HepG2 (cell line): ENCODE data around the gene SYNE2.

Experiments used
- EP300 ChIP-seq, 3 experiments: sonication (generic) in 1 of 3; formaldehyde crosslinking in 1 of 3; IDR thresholded peaks; 2 replicates each; pipeline versions ENCODE4 v1.5.1 to v1.6.1; 2011 to 2020; ENCODE audit warnings: low read depth in 2 of 3, low read length in 2 of 3, borderline replicate concordance in 1 of 3, improper control_type of control experiment in 1 of 3, mild to moderate bottlenecking in 1 of 3, missing genetic modification reagents in 1 of 3, moderate library complexity in 1 of 3
- MNT ChIP-seq: fragments of 450-650 bp; IDR thresholded peaks from 2 replicates; pipeline ENCODE4 v1.6.1; 2016
- MTF2 ChIP-seq: sonication (generic); formaldehyde crosslinking; IDR thresholded peaks from 2 replicates; pipeline ENCODE4 v1.5.0; 2020; ENCODE audit warnings: missing genetic modification reagents, borderline replicate concordance
- NFYC ChIP-seq: IDR thresholded peaks from 2 replicates; pipeline ENCODE4 v1.6.1; 2016; ENCODE audit warnings: missing genetic modification reagents, missing compliant biosample characterization
- POLR2A ChIP-seq, 2 experiments: IDR thresholded peaks; 2 replicates each; pipeline ENCODE4 v1.6.1; 2011; ENCODE audit warnings: low read depth in 2 of 2, low read length in 2 of 2, mild to moderate bottlenecking in 1 of 2, moderate library complexity in 1 of 2; ENCODE audit not compliant: insufficient read depth in 1 of 2
- SALL1 ChIP-seq: sonication (generic); formaldehyde crosslinking; IDR thresholded peaks from 2 replicates; pipeline ENCODE4 v1.8.0; 2022; ENCODE audit warnings: mild to moderate bottlenecking, missing genetic modification reagents
- SNAI1 ChIP-seq: sonication (generic); formaldehyde crosslinking; IDR thresholded peaks from 2 replicates; pipeline ENCODE4 v1.5.0; 2020; ENCODE audit warnings: mild to moderate bottlenecking, missing genetic modification reagents, borderline replicate concordance
- TGIF2 ChIP-seq: IDR thresholded peaks from 2 replicates; pipeline ENCODE4 v1.6.1; 2016; ENCODE audit warnings: control low read depth, missing compliant biosample characterization
- YY1 ChIP-seq: IDR thresholded peaks from 2 replicates; pipeline ENCODE4 v1.6.1; 2011; ENCODE audit warnings: low read length, low read depth, moderate library complexity, mild to moderate bottlenecking; ENCODE audit not compliant: insufficient read depth, insufficient replicate concordance
- ZNF367 ChIP-seq: sonication (generic); formaldehyde crosslinking; IDR thresholded peaks from 2 replicates; pipeline ENCODE4 v1.4.0; 2020; ENCODE audit warnings: missing genetic modification reagents, borderline replicate concordance
- ZNF781 ChIP-seq: sonication (generic); formaldehyde crosslinking; IDR thresholded peaks from 2 replicates; pipeline ENCODE4 v1.5.1; 2020; ENCODE audit warnings: borderline replicate concordance, mild to moderate bottlenecking, missing genetic modification reagents; ENCODE audit errors: not compliant biosample characterization
- ZSCAN20 ChIP-seq: sonication (generic); formaldehyde crosslinking; IDR thresholded peaks from 2 replicates; pipeline ENCODE4 v1.4.0; 2020; ENCODE audit warnings: missing genetic modification reagents, mild to moderate bottlenecking, borderline replicate concordance
- TF ChIP-seq, protein P1 (sequence below): sonication (generic); formaldehyde crosslinking; IDR thresholded peaks from 2 replicates; pipeline ENCODE4 v1.5.0; 2020; ENCODE audit warnings: mild to moderate bottlenecking, missing genetic modification reagents, moderate library complexity

DNA sequence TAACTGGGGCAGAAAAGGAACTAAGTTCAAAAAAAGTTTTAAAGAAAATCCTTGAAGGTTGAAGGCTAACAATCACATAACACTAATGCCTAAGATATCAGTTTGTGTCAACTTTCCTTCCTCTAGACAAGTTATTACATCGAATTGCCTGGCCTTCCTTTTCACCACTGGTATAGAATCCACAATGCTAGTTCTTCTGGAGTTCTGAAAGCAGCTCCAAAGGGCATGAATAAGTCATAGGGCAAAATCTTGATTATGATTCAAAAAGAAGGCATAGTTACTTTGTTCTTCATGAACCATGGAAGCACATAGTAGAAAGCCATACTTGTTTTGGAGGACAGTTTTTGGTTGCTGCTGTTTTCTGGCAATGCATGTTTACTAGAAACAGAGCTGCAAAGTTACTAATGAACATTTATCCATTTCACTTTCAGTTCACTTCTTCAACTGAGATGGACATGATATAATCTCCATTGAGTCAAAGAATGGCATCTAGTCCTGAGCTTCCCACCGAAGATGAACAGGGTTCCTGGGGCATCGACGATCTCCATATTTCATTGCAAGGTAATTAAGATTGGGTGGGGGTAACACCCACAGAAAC lies 56.0 kb downstream of the SYNE2 start:
- TF ChIP-seq YY1, result no peak
- no peak for TF ChIP-seq NFYC (CRISPR knock-in tag)
- no peak for TF ChIP-seq POLR2A (IDR thresholded peaks at IDR 0.05; ENCODE audit: insufficient read depth in 1 of 2, low read depth in 2 of 2, low read length in 2 of 2)
- no peak for TF ChIP-seq ZNF367 (CRISPR knock-in tag)
- no peak for TF ChIP-seq TGIF2 (CRISPR knock-in tag)
- TF ChIP-seq EP300 (IDR thresholded peaks at IDR 0.05; ENCODE audit: low read depth in 2 of 2, low read length in 2 of 2), result no peak
- TF ChIP-seq EP300 (CRISPR knock-in tag; IDR thresholded peaks at IDR 0.05; ENCODE audit: borderline replicate concordance), result no peak
- TF ChIP-seq SALL1 (CRISPR knock-in tag), result no peak
- no peak for TF ChIP-seq ZNF781 (CRISPR knock-in tag)
- TF ChIP-seq, protein P1, sequence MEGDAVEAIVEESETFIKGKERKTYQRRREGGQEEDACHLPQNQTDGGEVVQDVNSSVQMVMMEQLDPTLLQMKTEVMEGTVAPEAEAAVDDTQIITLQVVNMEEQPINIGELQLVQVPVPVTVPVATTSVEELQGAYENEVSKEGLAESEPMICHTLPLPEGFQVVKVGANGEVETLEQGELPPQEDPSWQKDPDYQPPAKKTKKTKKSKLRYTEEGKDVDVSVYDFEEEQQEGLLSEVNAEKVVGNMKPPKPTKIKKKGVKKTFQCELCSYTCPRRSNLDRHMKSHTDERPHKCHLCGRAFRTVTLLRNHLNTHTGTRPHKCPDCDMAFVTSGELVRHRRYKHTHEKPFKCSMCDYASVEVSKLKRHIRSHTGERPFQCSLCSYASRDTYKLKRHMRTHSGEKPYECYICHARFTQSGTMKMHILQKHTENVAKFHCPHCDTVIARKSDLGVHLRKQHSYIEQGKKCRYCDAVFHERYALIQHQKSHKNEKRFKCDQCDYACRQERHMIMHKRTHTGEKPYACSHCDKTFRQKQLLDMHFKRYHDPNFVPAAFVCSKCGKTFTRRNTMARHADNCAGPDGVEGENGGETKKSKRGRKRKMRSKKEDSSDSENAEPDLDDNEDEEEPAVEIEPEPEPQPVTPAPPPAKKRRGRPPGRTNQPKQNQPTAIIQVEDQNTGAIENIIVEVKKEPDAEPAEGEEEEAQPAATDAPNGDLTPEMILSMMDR, result no peak
- TF ChIP-seq MNT, result no peak
- TF ChIP-seq SNAI1 (CRISPR knock-in tag), result no peak
- no peak for TF ChIP-seq ZSCAN20 (CRISPR knock-in tag)
- TF ChIP-seq MTF2 (CRISPR knock-in tag), result no peak
